HepG2 (cell line): ENCODE results near the gene MUCL3.

Experiments used
- BRCA1 ChIP-seq: sonication (generic); formaldehyde crosslinking; IDR thresholded peaks from 2 replicates; pipeline ENCODE4 v1.4.0; 2020; ENCODE audit warnings: missing genetic modification reagents
- CREB1 ChIP-seq, 2 experiments: fragments of 450-650 bp in 1 of 2; IDR thresholded peaks; 2 replicates each; pipeline ENCODE4 v1.6.1; 2016 to 2017; ENCODE audit warnings: control low read depth in 1 of 2, mild to moderate bottlenecking in 1 of 2, missing compliant biosample characterization in 1 of 2, missing genetic modification characterization in 1 of 2
- CTCF ChIP-seq: sonication (generic); formaldehyde crosslinking; IDR thresholded peaks from 2 replicates; pipeline ENCODE4 v1.5.0; 2020; ENCODE audit warnings: mild to moderate bottlenecking, missing genetic modification reagents, moderate library complexity
- GATAD2A ChIP-seq: IDR thresholded peaks from 2 replicates; pipeline ENCODE4 v1.6.1; 2016
- HIVEP1 ChIP-seq: sonication (generic); formaldehyde crosslinking; IDR thresholded peaks from 2 replicates; pipeline ENCODE4 v1.4.0; 2020; ENCODE audit warnings: mild to moderate bottlenecking, missing genetic modification reagents
- HOXA5 ChIP-seq: sonication (generic); formaldehyde crosslinking; IDR thresholded peaks from 2 replicates; pipeline ENCODE4 v1.4.0; 2020; ENCODE audit warnings: missing genetic modification reagents
- PAX8 ChIP-seq: sonication (generic); formaldehyde crosslinking; IDR thresholded peaks from 2 replicates; pipeline ENCODE4 v1.8.0; 2022; ENCODE audit warnings: mild to moderate bottlenecking, missing genetic modification reagents, borderline replicate concordance
- PHF20 ChIP-seq: sonication (generic); formaldehyde crosslinking; IDR thresholded peaks from 2 replicates; pipeline ENCODE4 v1.5.0; 2020; ENCODE audit warnings: mild to moderate bottlenecking, missing genetic modification reagents
- POLR2AphosphoS5 ChIP-seq: IDR thresholded peaks from 2 replicates; pipeline ENCODE4 v1.6.1; 2012; ENCODE audit warnings: low read depth, low read length
- YY1 ChIP-seq: IDR thresholded peaks from 2 replicates; pipeline ENCODE4 v1.6.1; 2011; ENCODE audit warnings: low read length, low read depth, moderate library complexity, mild to moderate bottlenecking; ENCODE audit not compliant: insufficient read depth, insufficient replicate concordance
- ZNF558 ChIP-seq: sonication (generic); formaldehyde crosslinking; IDR thresholded peaks from 2 replicates; pipeline ENCODE4 v1.9.0; 2022; ENCODE audit warnings: mild to moderate bottlenecking, missing genetic modification reagents, borderline replicate concordance
- ZNF749 ChIP-seq: sonication (generic); formaldehyde crosslinking; IDR thresholded peaks from 2 replicates; pipeline ENCODE4 v1.8.0; 2022; ENCODE audit warnings: mild to moderate bottlenecking, missing genetic modification reagents, moderate library complexity, borderline replicate concordance

DNA sequence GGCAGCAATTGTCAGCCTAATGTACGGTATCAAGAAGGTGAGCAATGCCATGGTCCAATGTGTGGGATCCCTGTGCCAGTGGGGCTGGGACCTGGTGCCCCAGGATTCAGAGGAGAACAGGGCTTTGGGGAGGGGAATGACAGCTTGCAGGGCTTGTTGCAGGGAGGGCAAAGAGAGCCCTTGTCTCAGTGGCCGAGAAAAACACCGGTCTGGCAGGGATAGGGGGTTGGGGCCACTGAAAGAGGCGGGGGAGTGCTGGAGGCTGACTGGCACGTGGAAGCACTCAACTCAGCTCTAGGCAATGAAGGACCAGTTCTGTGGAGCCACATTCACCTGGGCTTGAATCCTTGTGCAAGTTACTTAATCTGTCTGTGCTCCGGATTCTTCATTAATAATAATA is 3.5 kb upstream of the MUCL3 start:
- TF ChIP-seq BRCA1 (CRISPR knock-in tag) (no peak), CTCF (CRISPR knock-in tag) (no peak), HOXA5 (CRISPR knock-in tag) (no peak), POLR2AphosphoS5 (no peak), PHF20 (CRISPR knock-in tag) (no peak), GATAD2A (no peak), YY1 (no peak), HIVEP1 (CRISPR knock-in tag) (no peak), CREB1 (IDR thresholded peaks at IDR 0.05) (no peak), CREB1 (CRISPR knock-in tag; IDR thresholded peaks at IDR 0.05) (no peak), ZNF749 (CRISPR knock-in tag) (no peak), ZNF558 (CRISPR knock-in tag) (no peak), PAX8 (CRISPR knock-in tag) (no peak)
